Fibroblast of the aortic adventitia (primary cell): ENCODE data around the gene GPN2. TPM values are rescaled to one million over a fixed set of nuclear protein-coding genes. Genes with fewer than 3 reads are reported as not detected.
A peak's percentile ranks its signal among the peaks of the same experiment; 100 is the strongest.

Source experiments
- DNase-seq: peaks from one replicate; pipeline ENCODE4 v3.0.0-alpha.2; 2010; ENCODE audit warnings: low read depth
- H3K4me3 ChIP-seq: 2 replicates; pipeline ENCODE4 v1.5.1; 2011; ENCODE audit warnings: low read depth, mild to moderate bottlenecking, control low read depth, low read length, moderate library complexity
- total RNA-seq: library from RNA; depleted of rRNA; stranded (reverse); fragments of >200 nt; gene quantifications from 2 replicates; pipeline ENCODE4 v1.2.3, GENCODE V29; 2012; ENCODE audit warnings: low replicate concordance
- TF ChIP-seq, protein P1 (sequence below): IDR thresholded peaks from 2 replicates; pipeline ENCODE4 v1.5.1; 2011; ENCODE audit warnings: mild to moderate bottlenecking, low read length, control low read depth, inconsistent platforms; ENCODE audit not compliant: insufficient read depth

GPN2 gene
- total RNA-seq, 1 donor: 7.0 TPM

DNA sequence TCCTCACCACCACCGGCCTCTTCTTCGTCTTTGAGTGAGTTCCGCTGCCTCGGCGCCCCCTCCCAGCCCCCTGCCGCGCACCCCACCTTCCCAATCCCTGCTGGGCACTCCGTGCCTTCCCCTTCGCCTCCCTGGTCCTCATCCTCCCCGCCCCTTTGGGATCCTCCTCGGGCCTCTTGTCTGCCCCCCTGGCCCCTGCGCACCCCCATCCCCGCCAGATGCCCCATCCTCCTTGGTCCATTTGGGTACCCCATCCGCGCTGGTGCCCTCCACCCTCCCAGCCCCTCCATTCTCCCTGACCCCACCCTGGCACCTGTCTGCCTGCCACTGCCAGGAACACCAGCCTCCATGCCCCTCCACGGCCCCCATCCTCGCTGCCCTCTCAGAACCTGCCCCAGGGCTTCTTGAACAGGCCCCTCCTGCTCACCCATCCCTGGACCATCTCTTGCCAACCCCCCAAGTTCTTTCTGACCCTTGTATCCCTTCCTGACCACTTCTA, 62.9 kb downstream of the GPN2 start:
- DNase-seq: no peak
- peak overlapping the region; percentile 76 for H3K4me3 ChIP-seq
- TF ChIP-seq, protein P1, sequence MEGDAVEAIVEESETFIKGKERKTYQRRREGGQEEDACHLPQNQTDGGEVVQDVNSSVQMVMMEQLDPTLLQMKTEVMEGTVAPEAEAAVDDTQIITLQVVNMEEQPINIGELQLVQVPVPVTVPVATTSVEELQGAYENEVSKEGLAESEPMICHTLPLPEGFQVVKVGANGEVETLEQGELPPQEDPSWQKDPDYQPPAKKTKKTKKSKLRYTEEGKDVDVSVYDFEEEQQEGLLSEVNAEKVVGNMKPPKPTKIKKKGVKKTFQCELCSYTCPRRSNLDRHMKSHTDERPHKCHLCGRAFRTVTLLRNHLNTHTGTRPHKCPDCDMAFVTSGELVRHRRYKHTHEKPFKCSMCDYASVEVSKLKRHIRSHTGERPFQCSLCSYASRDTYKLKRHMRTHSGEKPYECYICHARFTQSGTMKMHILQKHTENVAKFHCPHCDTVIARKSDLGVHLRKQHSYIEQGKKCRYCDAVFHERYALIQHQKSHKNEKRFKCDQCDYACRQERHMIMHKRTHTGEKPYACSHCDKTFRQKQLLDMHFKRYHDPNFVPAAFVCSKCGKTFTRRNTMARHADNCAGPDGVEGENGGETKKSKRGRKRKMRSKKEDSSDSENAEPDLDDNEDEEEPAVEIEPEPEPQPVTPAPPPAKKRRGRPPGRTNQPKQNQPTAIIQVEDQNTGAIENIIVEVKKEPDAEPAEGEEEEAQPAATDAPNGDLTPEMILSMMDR: no peak

DNA sequence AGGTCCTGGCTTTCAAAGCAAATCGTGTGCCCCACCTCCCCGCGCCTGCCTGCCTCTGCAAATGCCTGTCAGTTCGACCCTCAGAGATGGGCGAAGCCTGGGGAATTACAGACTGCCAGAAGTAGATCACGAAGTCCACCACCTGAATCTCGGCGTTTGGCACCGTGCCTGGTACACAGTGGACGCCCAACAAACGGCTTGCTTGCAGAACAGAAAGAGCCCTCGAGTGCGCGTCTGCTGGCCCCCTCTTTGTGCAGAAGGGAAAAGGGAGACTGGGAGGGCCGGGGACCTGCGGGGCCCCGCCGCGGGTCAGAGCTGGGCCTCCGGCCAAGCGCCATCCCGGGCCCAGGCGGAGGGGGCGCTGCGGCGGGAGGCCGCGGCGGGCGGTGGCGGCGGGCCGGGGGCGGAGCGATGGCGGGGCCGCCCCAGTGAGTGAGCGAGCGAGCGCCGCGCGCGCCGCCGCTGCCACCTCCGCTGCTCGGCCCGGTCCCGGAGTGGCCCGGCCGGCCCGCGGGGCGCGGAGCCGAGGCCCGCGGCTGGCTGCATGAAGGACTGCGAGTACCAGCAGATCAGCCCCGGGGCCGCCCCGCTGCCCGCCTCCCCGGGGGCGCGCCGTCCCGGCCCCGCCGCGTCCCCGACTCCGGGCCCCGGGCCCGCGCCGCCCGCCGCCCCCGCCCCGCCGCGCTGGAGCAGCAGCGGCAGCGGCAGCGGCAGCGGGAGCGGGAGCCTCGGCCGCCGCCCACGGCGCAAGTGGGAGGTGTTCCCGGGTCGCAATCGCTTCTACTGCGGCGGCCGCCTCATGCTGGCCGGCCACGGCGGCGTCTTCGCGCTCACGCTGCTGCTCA, 63.6 kb downstream of the GPN2 start, which contains the start of gene ZDHHC18:
ZDHHC18 (plus strand) TSS at position 428 of the 845 bp plus-strand sequence; CDS start at position 545, 117 bp downstream.
- TF ChIP-seq, protein P1: peak; percentile 46
- peak within 1 kb of the TSS; percentile 76 for H3K4me3 ChIP-seq
- peak; percentile 37 for DNase-seq

Other genes with a start within 250 kb of the GPN2 start
- gene ARID1A, start 194.3 kb downstream of the GPN2 start, total RNA-seq: 17.4 and 26.9 TPM in 2 replicates
- gene PIGV, start 102.3 kb downstream of the GPN2 start, total RNA-seq: 11.5 and 18.1 TPM in 2 replicates
- 2.5 and 10.4 TPM in 2 replicates for gene ZDHHC18, start 63.6 kb downstream of the GPN2 start, total RNA-seq
- gene SFN, start 27.1 kb downstream of the GPN2 start, total RNA-seq: 1.1 TPM in 1 of 2 replicates, not detected in the other
- 5.9 and 21.0 TPM in 2 replicates for gene GPATCH3, start 10.2 kb upstream of the GPN2 start, total RNA-seq
- not detected in 2 replicates for gene NR0B2, start 23.7 kb upstream of the GPN2 start, total RNA-seq
- gene NUDC, start 31.5 kb upstream of the GPN2 start, total RNA-seq: 23.8 and 26.7 TPM in 2 replicates
- not detected in 2 replicates for gene KDF1, start 70.2 kb upstream of the GPN2 start, total RNA-seq
- 11.6 and 19.1 TPM in 2 replicates for gene TRNP1, start 103.4 kb upstream of the GPN2 start, total RNA-seq
- gene TENT5B, start 122.6 kb upstream of the GPN2 start, total RNA-seq: 1.9 and 6.8 TPM in 2 replicates